ENCODE data around the gene STAT6.
A peak's percentile ranks its signal among the peaks of the same experiment; 100 is the strongest.

STAT6 gene, protein sequence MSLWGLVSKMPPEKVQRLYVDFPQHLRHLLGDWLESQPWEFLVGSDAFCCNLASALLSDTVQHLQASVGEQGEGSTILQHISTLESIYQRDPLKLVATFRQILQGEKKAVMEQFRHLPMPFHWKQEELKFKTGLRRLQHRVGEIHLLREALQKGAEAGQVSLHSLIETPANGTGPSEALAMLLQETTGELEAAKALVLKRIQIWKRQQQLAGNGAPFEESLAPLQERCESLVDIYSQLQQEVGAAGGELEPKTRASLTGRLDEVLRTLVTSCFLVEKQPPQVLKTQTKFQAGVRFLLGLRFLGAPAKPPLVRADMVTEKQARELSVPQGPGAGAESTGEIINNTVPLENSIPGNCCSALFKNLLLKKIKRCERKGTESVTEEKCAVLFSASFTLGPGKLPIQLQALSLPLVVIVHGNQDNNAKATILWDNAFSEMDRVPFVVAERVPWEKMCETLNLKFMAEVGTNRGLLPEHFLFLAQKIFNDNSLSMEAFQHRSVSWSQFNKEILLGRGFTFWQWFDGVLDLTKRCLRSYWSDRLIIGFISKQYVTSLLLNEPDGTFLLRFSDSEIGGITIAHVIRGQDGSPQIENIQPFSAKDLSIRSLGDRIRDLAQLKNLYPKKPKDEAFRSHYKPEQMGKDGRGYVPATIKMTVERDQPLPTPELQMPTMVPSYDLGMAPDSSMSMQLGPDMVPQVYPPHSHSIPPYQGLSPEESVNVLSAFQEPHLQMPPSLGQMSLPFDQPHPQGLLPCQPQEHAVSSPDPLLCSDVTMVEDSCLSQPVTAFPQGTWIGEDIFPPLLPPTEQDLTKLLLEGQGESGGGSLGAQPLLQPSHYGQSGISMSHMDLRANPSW

DNA sequence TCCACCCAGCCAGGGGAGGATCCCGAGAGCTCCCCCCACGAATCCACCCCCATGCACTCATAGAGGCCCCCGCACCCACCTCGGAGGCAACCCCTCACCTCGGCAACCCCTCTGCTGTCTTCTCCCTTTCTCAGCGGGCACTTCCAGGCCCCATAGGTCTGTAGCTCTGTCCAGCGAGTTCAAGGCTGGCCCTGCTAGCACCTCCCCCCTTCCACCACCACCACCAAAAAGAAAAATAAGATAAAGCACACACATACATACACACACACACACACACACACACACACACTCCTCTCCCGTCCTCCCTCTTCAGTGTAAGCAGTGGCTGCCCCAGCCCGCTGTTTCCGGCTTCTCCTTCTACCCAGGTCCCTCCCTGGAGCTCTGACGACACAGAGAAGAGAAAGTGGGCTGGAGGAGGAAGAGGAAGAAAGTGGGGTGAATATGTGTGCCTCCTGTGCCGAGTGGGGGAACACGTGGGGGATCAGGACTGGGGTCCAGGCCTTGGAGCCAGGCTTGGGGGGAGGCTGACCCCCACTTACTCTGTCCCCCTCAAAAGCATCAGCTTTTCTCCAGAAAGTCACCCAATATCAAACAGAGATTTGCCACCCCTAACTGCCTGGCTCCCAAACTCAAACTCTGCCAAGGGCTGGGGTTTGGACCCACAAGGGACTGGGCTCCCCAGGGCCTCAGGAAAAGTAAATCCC lies at the start of gene STAT6:
TSS of gene STAT6 (minus strand) at position 332 of the 704 bp plus-strand sequence. CDS start 3,084 bp downstream, outside the sequence.
- DNase-seq, result peak; percentile 98

DNA sequence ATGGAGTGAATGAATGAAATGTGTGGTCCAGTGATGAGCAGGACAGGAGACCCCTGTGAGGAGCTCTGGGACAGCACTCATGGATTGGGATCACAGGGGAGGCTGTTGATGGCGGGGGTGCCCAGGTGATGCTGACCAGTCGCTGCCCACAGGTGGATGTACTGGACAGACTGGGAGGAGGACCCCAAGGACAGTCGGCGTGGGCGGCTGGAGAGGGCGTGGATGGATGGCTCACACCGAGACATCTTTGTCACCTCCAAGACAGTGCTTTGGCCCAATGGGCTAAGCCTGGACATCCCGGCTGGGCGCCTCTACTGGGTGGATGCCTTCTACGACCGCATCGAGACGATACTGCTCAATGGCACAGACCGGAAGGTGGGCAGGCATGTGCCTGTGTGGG lies 49.6 kb upstream of the STAT6 start:
- no peak for DNase-seq

DNA sequence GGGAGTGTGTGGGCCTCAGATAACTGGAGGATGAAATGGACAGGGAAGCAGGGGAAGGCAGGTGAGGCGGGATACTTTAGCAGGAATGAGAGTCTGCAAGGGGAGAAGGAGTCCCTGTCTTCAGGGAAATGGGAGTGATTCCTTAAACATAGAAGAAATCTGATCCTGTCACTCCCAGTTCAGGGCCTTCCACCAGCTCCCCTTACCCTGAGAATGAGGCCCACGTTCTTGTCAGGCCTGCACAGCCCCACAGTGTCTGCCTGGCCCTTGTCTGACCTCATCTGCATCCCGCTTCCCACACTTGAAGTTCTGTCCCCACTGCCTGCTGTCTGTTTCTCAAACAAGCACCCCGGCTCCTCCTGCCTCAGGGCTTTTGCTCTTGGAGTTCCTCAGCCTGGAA lies 48.9 kb upstream of the STAT6 start:
- DNase-seq, result no peak

DNA sequence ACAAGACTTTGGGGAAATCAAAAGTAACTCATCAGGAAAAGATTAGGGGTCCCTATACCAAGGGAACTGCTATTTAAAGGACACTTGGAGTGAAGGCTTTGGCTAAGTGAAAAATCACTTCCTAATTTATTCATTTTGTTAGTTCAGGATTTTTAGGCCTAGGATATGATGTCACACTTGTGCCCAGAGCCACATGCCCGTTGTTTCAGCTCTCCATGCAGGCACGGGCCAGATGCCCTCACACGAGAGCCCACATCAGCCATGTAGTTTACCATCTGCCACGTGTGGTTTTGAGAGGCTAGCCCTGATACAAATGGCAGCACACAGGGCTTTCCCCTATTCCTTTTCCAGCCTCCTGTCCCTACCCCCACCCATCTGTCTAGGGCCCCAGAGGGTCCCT lies 48.1 kb upstream of the STAT6 start:
- no peak for DNase-seq

DNA sequence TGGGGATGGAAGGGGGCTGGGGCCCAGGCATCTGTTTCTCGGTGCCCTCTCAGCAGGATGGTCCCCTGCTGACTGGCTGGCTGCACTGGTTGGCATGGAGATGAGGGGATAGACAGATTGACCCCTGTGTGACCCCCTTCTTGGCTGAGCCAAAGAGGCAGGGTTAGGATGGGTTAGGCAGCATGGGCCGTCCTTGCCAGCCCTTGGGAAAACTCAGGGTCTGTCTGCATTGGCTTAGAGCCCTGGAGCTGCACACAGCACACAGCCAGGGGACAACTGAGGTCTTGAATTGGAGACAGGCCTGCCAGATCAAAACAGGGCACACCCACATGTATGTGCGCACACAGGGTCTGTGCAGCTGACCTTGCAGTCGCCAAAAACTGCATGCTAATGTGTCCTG lies 47.5 kb upstream of the STAT6 start:
- no peak for DNase-seq

DNA sequence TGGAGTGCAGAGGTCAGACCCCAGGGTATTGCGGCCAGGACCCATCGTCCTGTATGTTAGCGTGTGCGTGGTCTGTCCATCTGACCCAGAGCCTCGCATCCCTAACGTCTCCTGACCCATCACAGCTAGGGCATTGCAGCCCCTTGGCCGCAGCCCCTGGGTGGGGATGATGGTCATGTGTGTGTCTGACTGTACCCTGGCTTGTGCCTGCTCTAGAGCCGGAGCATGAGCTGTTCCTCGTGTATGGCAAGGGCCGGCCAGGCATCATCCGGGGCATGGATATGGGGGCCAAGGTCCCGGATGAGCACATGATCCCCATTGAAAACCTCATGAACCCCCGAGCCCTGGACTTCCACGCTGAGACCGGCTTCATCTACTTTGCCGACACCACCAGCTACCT lies 47.0 kb upstream of the STAT6 start:
- DNase-seq, result no peak

DNA sequence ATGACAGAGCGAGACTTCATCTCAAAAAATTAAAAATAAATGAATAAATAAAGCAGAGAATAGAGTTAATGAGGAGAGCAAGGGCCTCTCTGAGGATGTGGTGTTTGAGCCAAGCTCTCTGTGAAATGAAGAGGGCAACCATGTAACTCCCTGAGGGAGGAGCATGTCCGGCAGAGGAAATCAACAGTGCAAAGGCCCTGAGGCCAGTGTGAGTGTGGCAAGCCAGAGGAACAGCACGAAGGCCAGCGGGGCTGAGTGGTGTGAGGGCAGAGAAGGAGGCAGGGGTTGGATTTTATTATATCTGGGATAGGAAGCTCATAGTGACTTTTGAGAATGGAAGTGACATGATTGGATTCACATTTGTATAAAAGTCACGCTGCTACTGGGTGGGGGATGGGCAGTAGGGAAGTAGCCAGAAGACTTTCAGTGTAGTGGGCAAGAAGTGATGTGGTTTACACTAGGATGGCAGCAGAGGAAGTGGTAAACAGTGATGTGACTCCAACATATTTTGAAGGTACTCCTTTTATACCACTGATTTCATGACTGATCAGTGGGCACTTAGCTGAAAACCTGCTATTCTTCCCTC lies 46.5 kb upstream of the STAT6 start:
- DNase-seq, result peak; percentile 83

DNA sequence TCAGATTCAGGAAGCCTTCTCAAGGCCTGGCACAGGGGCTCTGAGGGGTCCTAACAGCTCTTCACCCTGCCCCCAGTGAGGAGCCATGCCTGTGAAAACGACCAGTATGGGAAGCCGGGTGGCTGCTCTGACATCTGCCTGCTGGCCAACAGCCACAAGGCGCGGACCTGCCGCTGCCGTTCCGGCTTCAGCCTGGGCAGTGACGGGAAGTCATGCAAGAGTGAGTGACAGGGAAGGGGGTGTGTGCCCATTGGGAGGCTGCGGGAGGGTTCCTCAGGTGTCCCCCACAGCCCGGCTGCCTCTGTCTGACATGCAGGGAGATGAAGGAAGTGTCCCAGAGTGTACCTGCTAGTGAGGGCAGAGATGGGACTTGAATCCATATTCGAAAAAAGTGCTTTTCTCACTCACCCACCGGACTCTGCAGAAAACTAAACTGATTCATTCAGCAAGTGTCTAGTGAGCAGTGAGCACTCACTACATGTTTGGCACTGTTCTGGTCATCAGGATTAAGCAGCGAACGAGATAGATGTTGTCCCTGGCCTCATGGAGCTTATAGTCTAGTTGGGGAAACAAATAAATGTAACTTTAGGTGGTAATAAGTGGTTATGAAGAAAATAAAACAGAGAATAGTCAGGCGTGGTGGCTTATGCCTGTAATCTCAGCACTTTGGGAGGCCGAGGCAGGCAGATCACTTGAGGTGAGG lies 45.7 kb upstream of the STAT6 start:
- DNase-seq, result peak; percentile 47

DNA sequence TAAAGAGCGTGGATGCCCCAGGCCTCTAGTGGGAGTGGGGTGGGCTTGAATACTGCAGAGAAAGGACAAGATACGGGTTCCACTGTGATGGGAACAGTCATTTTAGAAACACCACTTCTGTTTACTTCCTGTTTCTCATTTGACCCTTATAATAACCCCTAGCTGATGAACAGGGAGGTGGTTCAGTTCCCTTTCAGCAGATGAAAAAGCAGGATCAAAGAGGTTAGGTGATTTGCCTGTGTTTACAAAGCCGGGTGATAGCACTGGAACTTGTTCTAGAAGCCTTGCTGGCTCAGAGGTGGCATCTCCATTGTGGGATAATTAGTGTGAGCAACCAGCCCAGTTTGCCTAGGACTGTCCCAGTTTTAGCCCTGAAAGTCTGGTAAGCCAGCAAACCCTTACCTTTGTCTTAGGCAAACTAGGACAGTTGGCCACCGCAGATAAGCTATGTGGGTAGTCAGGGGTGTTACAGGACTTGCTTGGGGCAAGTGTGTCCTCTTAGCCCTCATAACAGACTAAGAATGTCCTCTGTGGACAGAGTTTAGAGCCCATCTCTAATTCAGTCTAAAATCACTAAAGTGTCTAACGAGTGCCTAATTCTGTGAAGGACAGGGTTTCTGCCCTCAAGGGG lies 43.8 kb upstream of the STAT6 start:
- no peak for DNase-seq

DNA sequence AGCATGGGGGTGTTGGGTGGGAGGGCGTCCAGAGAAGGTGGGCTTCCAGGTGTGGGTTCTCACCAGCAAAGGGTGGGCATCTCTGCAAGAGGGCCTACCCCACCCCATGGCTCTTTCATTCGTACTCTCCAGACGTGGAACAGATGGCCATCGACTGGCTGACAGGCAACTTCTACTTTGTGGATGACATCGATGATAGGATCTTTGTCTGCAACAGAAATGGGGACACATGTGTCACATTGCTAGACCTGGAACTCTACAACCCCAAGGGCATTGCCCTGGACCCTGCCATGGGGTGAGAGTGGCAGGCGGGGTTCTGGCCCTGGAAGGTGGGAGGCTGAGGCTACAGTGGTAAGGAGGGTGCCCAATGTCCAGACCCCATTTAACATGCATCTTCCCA lies 42.9 kb upstream of the STAT6 start:
- DNase-seq, result no peak

DNA sequence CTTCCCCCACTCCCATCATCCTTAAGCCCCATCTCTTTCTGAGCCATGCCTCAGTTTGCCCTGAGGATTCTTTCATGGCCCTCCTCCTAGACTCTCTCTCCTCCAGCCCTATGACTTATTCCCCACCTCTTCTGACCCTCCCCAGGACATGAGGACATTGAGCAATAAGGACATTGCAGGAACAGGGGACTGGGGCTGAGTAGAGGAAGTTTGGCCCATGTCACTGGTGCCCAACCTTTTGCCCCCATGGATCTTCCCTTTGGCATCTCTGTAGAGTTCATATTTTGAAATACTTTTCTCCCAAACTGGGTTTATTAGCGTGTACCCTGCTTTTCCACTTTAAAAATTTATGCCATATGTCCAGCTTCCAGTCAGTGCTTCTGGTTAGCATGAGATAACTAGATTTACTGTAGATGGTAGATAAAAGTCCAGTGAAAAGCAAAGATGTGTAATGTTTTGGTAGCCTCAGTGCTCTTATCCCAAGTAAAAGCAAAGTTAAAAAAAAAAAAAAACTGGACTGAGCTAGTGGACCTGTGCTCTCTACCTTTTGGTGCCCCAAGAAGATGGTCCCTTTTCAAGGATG lies 42.3 kb upstream of the STAT6 start:
- DNase-seq, result no peak

DNA sequence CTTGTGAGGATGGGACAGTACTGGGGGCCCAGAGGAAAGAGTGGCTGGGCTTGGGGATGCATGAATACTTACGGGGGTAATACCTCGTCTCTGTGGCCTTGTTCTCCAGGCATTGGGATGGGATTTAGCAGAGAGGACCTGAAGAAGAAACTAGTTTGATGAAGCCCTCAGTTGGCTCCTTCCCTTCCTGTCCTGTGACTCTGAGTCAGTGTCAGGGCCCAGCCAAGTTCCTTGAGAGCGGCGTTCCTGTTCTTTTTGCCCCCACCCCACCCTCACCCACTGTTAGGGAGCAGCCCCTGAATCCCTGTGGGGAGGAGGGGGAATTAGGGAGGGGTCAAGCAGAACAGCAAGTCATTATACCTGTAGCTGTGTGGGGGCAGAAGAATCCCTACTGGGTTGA lies 41.5 kb upstream of the STAT6 start:
- no peak for DNase-seq

DNA sequence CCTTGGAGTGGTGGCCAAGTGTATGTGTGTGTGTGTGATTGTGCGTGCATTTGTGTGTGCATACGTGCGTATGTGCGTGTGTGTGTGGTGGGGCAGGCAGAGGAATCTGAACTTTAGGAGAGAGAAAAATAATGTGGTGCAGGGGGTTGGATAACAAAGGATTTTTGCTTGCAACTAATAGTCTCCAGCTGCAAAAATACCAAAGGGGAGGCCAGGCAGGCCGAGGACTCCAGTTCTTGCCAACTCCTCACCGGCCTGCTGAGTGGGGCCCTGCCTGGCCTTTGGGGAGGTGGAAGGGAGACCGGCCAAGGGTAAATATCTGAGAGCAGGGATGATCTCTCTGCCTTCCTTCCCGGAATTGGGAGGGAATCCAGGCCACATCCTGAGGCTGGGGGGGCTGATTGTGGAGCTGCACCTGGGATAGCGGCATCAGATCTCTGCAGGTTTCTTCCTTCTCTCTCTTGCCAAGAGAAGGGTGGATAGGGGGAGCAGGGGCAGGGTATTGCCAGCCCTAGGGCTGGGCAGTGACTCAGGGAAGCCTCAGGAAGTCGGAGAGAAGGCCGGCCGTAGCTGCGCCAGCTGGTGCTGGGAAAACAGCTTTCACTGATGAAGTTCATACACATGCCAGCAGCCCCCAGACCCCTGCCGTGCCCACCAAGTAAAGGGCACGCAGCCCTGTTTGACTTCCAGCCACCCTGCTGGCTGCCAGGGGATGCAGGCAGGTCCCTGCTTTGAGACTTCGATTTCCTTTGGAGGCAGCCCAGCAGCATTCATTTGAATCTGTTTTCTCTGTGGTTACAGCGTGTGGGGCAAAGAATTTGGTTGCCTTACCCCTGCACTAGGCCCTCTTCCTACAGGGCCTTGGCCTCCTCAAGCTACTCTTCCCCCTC lies 40.8 kb upstream of the STAT6 start:
- no peak for DNase-seq

DNA sequence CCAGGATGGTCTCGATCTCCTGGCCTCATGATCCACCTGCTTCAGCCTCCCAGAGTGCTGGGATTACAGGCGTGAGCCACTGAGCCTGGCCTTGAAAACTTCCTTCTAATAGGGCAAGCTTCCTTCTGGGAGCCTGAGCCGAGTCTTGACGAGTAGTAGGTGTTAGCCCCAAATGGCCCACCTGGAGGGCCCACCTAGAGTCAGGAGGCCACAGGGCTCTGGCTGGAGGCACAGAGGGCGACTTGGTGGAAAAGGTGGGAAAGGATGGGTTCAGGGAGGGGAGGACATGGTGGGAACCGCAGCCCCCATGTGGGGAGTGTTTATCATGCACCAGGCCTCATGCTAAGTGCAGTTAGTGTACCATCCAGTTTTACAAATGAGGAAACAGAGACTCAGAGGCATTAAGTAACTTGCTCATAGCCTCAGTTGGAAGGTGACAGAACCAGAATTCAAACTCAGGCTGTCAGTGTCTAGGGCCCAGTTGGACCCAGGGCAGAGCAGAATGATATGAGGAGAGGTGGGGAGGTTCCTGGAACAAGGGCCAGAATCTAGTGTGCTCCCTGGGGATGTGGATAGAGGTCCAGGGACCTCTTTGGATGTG lies 39.3 kb upstream of the STAT6 start:
- no peak for DNase-seq

DNA sequence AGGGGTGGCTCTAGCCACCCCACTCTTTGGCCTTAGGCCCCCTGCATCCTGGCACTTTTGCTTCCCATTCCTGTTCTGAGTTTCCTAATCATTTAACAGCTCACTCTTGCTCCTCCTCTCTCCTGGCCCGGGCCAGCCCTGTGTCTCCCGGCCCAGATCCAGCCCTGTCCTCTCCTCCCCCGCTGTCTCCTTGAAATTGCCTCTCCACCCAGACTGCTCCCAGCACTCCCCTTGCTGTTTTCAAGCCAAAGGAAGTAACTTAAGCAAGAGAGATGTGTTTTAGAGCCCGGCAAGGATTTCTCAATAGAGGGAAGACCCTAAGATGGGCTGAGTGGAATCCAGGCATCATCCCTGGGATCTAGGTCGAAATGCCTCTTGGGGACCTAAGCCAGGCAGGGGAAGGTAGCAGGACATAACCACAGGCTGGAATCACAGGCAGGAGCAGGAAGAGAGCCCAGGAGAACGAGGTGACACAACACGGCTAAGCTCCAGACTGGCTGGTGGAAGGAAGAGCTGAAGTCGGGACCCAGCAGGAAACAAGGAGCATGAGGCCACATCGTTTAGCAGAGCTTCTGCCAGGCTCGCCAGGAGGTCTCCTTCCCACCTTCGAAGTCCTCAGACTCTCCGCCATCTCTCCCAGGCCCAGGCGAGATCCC lies 38.2 kb upstream of the STAT6 start:
- DNase-seq, result no peak

DNA sequence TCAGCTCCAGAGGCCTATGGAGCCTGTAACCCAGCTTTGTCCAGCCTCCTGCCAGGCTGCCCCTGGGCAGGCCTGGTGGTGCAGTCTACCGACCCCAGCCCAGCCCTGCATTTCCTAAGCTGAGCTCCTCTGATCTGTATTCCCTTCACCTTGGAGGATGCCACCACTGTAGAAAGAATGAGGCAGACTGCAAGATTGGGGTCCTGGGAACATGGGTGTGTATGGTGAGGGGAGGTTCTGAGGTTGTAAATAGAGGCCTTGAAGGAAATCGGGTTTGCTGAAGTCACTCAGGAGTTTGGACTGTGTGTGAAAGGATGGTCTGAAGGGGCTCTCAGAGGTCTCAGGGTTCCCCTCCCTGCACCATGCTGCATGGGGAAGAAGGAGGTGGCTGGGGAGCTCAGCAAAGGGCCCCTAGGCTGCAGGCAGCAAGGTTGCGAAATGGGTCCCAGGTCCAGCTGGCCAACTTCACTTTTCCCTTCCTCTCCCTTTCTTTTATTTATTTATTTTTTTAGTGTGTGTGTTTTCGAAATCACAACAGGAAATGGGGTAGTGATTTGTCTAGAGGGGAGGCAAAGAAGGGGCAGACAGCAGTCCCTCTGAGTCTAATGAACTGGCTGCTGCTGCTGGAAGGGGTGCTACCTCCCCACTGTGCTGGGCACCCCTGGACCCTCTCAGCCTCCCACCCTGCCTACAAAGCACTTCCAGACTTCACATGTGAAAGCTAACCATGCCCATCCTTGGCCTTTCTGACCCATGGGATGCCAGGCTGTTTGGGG lies 37.5 kb upstream of the STAT6 start:
- peak; percentile 48 for DNase-seq

DNA sequence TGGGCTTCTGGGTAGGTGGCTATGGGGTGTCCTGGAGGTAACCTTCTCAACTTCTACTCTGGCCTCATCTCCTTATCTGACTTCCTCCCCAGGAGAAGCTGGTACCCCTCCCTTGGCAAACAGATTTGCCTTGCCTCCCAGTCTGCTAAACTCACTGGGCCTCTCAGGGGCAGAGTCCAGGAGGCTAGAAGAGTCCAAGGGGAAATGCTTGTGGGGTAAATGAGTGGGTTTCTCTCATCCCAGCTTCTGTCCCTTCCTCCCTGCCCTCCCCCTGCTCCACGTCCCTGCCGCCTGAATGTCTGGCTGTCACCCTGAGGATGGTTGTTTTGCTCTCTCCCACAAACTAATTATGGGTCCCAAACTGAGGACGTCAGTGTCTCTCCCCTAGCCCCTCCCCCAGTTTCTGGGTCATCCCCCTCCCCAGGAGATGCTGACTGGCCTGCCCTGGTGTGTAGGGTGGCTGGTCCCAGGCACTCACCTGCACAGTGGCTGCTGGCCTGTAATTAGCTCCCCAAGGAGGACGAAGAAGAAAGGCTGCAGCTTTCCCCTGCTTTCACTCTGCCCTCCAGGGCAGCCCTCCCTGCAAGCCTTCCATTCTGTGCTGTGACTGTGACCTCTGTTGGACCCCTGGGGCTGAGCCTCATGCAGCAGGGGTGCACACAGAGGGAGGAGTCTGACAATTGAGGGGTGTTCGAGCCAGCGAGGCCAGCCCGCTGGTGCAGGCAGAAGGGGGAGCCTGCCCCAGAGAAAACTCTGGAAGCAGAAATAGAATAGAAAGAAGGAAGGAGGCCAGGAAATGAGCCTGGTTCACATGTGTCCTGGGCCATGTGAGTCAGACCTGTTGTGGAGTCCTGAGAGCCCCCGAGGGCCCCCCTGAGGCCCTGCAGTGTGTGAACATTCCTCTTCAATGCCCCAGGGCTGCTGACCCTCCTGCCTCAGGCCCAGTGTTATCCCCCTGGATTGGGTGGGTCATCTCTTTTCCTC lies 36.1 kb upstream of the STAT6 start, which contains the start of gene LRP1-AS:
TSS of gene LRP1-AS (minus strand) at position 659 of the 984 bp plus-strand sequence.
- DNase-seq, result peak; percentile 26

Measured in hematopoietic multipotent progenitor cell treated with erythropoietin and hydrocortisone succinate and interleukin-3 and kit ligand, for 4 days (in vitro differentiated cells).